Dendritic cell treated with granulocyte-macrophage colony-stimulating factor and Interleukin-4, amounts not matched to agents 40 ng/mL and 50 ng/mL, for 4 days (primary cell): ENCODE results near the gene PTGIR.

ENCODE experiments used
- H3K27ac Mint-ChIP-seq: one replicate; pipeline ENCODE4 v1.8.0; 2022; ENCODE audit warnings: mild to moderate bottlenecking, mixed read lengths
- H3K27me3 Mint-ChIP-seq: one replicate; pipeline ENCODE4 v1.8.0; 2022; ENCODE audit warnings: mild to moderate bottlenecking, mixed read lengths
- H3K36me3 Mint-ChIP-seq: one replicate; pipeline ENCODE4 v1.8.0; 2022; ENCODE audit warnings: low read depth, mixed read lengths
- H3K4me1 Mint-ChIP-seq: one replicate; pipeline ENCODE4 v1.8.0; 2022; ENCODE audit warnings: low read depth, mixed read lengths
- H3K4me3 Mint-ChIP-seq: one replicate; pipeline ENCODE4 v1.8.0; 2022; ENCODE audit warnings: mild to moderate bottlenecking, moderate library complexity, mixed read lengths
- H3K9me3 Mint-ChIP-seq: one replicate; pipeline ENCODE4 v1.8.0; 2022; ENCODE audit warnings: mixed read lengths
- intact Hi-C: fragments of 100-400 bp; cut with micrococcal nuclease; formaldehyde crosslinking; loops from one replicate; pipeline ENCODE4 v1.15.0; 2022

PTGIR gene

GRCh38 chr19:46615966-46616365 is 8.9 kb downstream of the PTGIR start:
- Mint-ChIP-seq H3K27me3 (peaks cover 32% of the 10 kb centered on the region), H3K9me3 (no peaks in the 10 kb centered on the region), H3K27ac (peak overlapping the region; percentile 20), H3K4me3 (no peak overlapping the region), H3K36me3 (peaks cover 12% of the 10 kb centered on the region), H3K4me1 (peaks cover 62% of the 10 kb centered on the region)
- intact Hi-C loops, result no loop called here

- Mint-ChIP-seq H3K9me3 (no peaks in the 10 kb centered on the region), H3K36me3 (peaks cover 18% of the 10 kb centered on the region), H3K4me1 (peaks cover 62% of the 10 kb centered on the region), H3K27ac (no peak overlapping the region), H3K4me3 (no peak overlapping the region), H3K27me3 (peaks cover 43% of the 10 kb centered on the region)
- intact Hi-C loops, result loop anchor here (1.0 kb wide), 1 partner anchor 48 kb away; no protein-coding TSS in a partner anchor
These were observed 10.7 kb downstream of the PTGIR start for GRCh38 chr19:46614114-46614722.

GRCh38 chr19:46613525-46613924 is 11.4 kb downstream of the PTGIR start:
- Mint-ChIP-seq H3K4me1 (peaks cover 59% of the 10 kb centered on the region), H3K27ac (no peak overlapping the region), H3K36me3 (peaks cover 24% of the 10 kb centered on the region), H3K9me3 (no peaks in the 10 kb centered on the region), H3K27me3 (peaks cover 47% of the 10 kb centered on the region), H3K4me3 (no peak overlapping the region)
- intact Hi-C loops, result no loop called here

GRCh38 chr19:46611776-46612175 is 13.1 kb downstream of the PTGIR start:
- peaks cover 53% of the 10 kb centered on the region for H3K27me3 Mint-ChIP-seq
- H3K27ac Mint-ChIP-seq, result no peak overlapping the region
- peaks cover 51% of the 10 kb centered on the region for H3K4me1 Mint-ChIP-seq
- peaks cover 42% of the 10 kb centered on the region for H3K36me3 Mint-ChIP-seq
- intact Hi-C loops, result no loop called here
- no peak overlapping the region for H3K4me3 Mint-ChIP-seq
- no peaks in the 10 kb centered on the region for H3K9me3 Mint-ChIP-seq

GRCh38 chr19:46610851-46611770 is 13.8 kb downstream of the PTGIR start:
- peaks cover 49% of the 10 kb centered on the region for H3K36me3 Mint-ChIP-seq
- intact Hi-C loops, result no loop called here
- peak overlapping the region; percentile 3 for H3K27ac Mint-ChIP-seq
- H3K4me3 Mint-ChIP-seq, result no peak overlapping the region
- H3K9me3 Mint-ChIP-seq, result no peaks in the 10 kb centered on the region
- peaks cover 53% of the 10 kb centered on the region for H3K27me3 Mint-ChIP-seq
- peaks cover 52% of the 10 kb centered on the region for H3K4me1 Mint-ChIP-seq

GRCh38 chr19:46610413-46610775 is 14.5 kb downstream of the PTGIR start:
- Mint-ChIP-seq H3K27ac (no peak overlapping the region), H3K4me1 (peaks cover 59% of the 10 kb centered on the region), H3K36me3 (peaks cover 56% of the 10 kb centered on the region), H3K9me3 (no peaks in the 10 kb centered on the region), H3K27me3 (peaks cover 46% of the 10 kb centered on the region), H3K4me3 (no peak overlapping the region)
- intact Hi-C loops, result no loop called here

- H3K9me3 Mint-ChIP-seq, result no peaks in the 10 kb centered on the region
- peaks cover 46% of the 10 kb centered on the region for H3K27me3 Mint-ChIP-seq
- intact Hi-C loops, result no loop called here
- H3K27ac Mint-ChIP-seq, result no peak overlapping the region
- peaks cover 62% of the 10 kb centered on the region for H3K36me3 Mint-ChIP-seq
- no peak overlapping the region for H3K4me3 Mint-ChIP-seq
- H3K4me1 Mint-ChIP-seq, result peaks cover 61% of the 10 kb centered on the region
These were observed 15.1 kb downstream of the PTGIR start for GRCh38 chr19:46609511-46610412.

GRCh38 chr19:46608581-46609345 is 16.1 kb downstream of the PTGIR start:
- Mint-ChIP-seq H3K27me3 (peaks cover 43% of the 10 kb centered on the region), H3K4me3 (no peak overlapping the region), H3K27ac (no peak overlapping the region), H3K9me3 (no peaks in the 10 kb centered on the region), H3K4me1 (peaks cover 63% of the 10 kb centered on the region), H3K36me3 (peaks cover 68% of the 10 kb centered on the region)
- intact Hi-C loops, result no loop called here

GRCh38 chr19:46608178-46608577 is 16.7 kb downstream of the PTGIR start:
- Mint-ChIP-seq H3K4me3 (no peak overlapping the region), H3K27me3 (peaks cover 39% of the 10 kb centered on the region), H3K27ac (no peak overlapping the region), H3K9me3 (no peaks in the 10 kb centered on the region), H3K4me1 (peaks cover 68% of the 10 kb centered on the region), H3K36me3 (peaks cover 68% of the 10 kb centered on the region)
- intact Hi-C loops, result no loop called here

- Mint-ChIP-seq H3K36me3 (peaks cover 69% of the 10 kb centered on the region), H3K4me3 (no peak overlapping the region), H3K9me3 (no peaks in the 10 kb centered on the region), H3K4me1 (peaks cover 72% of the 10 kb centered on the region), H3K27ac (no peak overlapping the region), H3K27me3 (peaks cover 37% of the 10 kb centered on the region)
- intact Hi-C loops, result no loop called here
These were observed 17.4 kb downstream of the PTGIR start for GRCh38 chr19:46607448-46607841.

- intact Hi-C loops, result no loop called here
- Mint-ChIP-seq H3K27me3 (peaks cover 32% of the 10 kb centered on the region), H3K4me1 (peaks cover 72% of the 10 kb centered on the region), H3K36me3 (peaks cover 75% of the 10 kb centered on the region), H3K9me3 (no peaks in the 10 kb centered on the region), H3K27ac (no peak overlapping the region), H3K4me3 (no peak overlapping the region)
These were observed 18.0 kb downstream of the PTGIR start for GRCh38 chr19:46606681-46607447.

GRCh38 chr19:46606019-46606418 is 18.9 kb downstream of the PTGIR start:
- H3K27ac Mint-ChIP-seq, result no peak overlapping the region
- no peak overlapping the region for H3K4me3 Mint-ChIP-seq
- peaks cover 70% of the 10 kb centered on the region for H3K4me1 Mint-ChIP-seq
- peaks cover 29% of the 10 kb centered on the region for H3K27me3 Mint-ChIP-seq
- H3K9me3 Mint-ChIP-seq, result no peaks in the 10 kb centered on the region
- intact Hi-C loops, result no loop called here
- H3K36me3 Mint-ChIP-seq, result peaks cover 84% of the 10 kb centered on the region
